HG03280 (cell line): ENCODE data around the gene ARID3A.

Source experiments
- ATAC-seq: cut with Tn5 transposase; IDR thresholded peaks from one replicate; pipeline ENCODE4 v1.9.1; 2021; ENCODE audit warnings: mild to moderate bottlenecking, moderate library complexity; ENCODE audit not compliant: unreplicated experiment

The ARID3A gene

GRCh38 chr19:928471-929202 is 2.8 kb downstream of the ARID3A start:
- no peak for ATAC-seq

- no peak for ATAC-seq
Observed at GRCh38 chr19:929203-929890, 3.5 kb downstream of the ARID3A start.

GRCh38 chr19:929891-930258 is 4.0 kb downstream of the ARID3A start:
- no peak for ATAC-seq

- ATAC-seq = no peak
Observed at GRCh38 chr19:931860-932647, 6.2 kb downstream of the ARID3A start.

- no peak for ATAC-seq
Observed at GRCh38 chr19:932648-933552, 7.1 kb downstream of the ARID3A start.

GRCh38 chr19:933553-933882 is 7.7 kb downstream of the ARID3A start:
- ATAC-seq = no peak

- ATAC-seq = no peak
Observed at GRCh38 chr19:934197-934840, 8.5 kb downstream of the ARID3A start.

GRCh38 chr19:934865-935479 is 9.1 kb downstream of the ARID3A start:
- no peak for ATAC-seq

- no peak for ATAC-seq
Observed at GRCh38 chr19:936175-936546, 10.3 kb downstream of the ARID3A start.

GRCh38 chr19:937259-937694 is 11.4 kb downstream of the ARID3A start:
- no peak for ATAC-seq

- no peak for ATAC-seq
Observed at GRCh38 chr19:938233-938923, 12.5 kb downstream of the ARID3A start.

- no peak for ATAC-seq
Observed at GRCh38 chr19:939439-939838, 13.6 kb downstream of the ARID3A start.

GRCh38 chr19:939922-940321 is 14.1 kb downstream of the ARID3A start:
- ATAC-seq = no peak

- ATAC-seq = no peak
Observed at GRCh38 chr19:940591-941291, 14.9 kb downstream of the ARID3A start.

GRCh38 chr19:941292-942132 is 15.7 kb downstream of the ARID3A start:
- no peak for ATAC-seq

GRCh38 chr19:942133-942645 is 16.4 kb downstream of the ARID3A start:
- ATAC-seq = no peak

GRCh38 chr19:943551-944170 is 17.8 kb downstream of the ARID3A start:
- no peak for ATAC-seq
